Measurements from ENCODE around the gene EYA2.

DNA sequence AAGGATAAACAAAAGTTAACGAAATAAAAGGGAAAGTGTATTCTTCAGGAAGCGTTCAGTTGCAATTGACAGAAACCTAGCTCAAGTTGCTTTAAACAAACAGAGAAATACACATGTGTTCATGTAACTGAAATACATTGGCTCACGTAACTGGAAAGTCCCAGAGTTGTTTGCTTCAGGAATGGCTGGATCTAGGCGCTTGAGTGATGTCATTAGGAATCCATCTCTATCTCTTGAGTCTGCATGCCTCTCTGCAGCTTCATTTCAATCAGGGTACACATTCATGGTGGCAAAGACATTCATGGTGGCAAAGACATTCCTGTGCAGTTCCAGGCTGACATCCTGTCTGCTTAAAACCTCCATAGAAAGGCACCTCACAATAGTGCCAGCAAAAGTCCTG, 45.4 kb upstream of the EYA2 start:
- TF ChIP-seq, protein P1, sequence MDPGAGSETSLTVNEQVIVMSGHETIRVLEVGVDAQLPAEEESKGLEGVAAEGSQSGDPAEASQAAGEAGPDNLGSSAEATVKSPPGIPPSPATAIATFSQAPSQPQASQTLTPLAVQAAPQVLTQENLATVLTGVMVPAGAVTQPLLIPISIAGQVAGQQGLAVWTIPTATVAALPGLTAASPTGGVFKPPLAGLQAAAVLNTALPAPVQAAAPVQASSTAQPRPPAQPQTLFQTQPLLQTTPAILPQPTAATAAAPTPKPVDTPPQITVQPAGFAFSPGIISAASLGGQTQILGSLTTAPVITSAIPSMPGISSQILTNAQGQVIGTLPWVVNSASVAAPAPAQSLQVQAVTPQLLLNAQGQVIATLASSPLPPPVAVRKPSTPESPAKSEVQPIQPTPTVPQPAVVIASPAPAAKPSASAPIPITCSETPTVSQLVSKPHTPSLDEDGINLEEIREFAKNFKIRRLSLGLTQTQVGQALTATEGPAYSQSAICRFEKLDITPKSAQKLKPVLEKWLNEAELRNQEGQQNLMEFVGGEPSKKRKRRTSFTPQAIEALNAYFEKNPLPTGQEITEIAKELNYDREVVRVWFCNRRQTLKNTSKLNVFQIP (CRISPR knock-in tag; IDR thresholded peaks at IDR 0.05; ENCODE audit: borderline replicate concordance, low read depth) = no peak
- TF ChIP-seq ZFP3 (CRISPR knock-in tag; IDR thresholded peaks at IDR 0.05) = no peak
- TF ChIP-seq ZC3H10 (CRISPR knock-in tag; IDR thresholded peaks at IDR 0.05) = no peak
- TF ChIP-seq RARB (CRISPR knock-in tag; IDR thresholded peaks at IDR 0.05) = no peak

All from SK-N-SH treated with all-trans-retinoic acid at 6 μM for 48 hours (cell line).